GM12891 (cell line): Measurements from ENCODE around the gene OPN1MW3.

Experiments
- POLR2A ChIP-seq: IDR thresholded peaks from 2 replicates; pipeline ENCODE4 v1.6.1; 2011; ENCODE audit warnings: low read depth, low read length, control low read depth
- POLR2AphosphoS5 ChIP-seq: IDR thresholded peaks from 2 replicates; pipeline ENCODE4 v1.6.1; 2011; ENCODE audit warnings: low read depth, low read length, control low read depth

GRCh38 chrX:154300816-154301215, 43.4 kb downstream of the OPN1MW3 start:
- TF ChIP-seq POLR2AphosphoS5 (no peak), POLR2A (no peak)
